Astrocyte (in vitro differentiated cells and primary cell): ENCODE measurements around the gene CERCAM. TPM values are rescaled to one million over a fixed set of nuclear protein-coding genes. Genes with fewer than 3 reads are reported as not detected.

Experiments
- microRNA-seq: library from miRNA; unstranded; fragments of <30 nt; microRNA quantifications from one replicate; pipeline ENCODE4 v1.2.0, GENCODE V29; 2020
- total RNA-seq: library from RNA; stranded (reverse); gene quantifications from 2 replicates; pipeline ENCODE4 v1.2.1, GENCODE V29; 2021

Gene CERCAM
- total RNA-seq, 1 donor from 2014 or later, result 66.1 TPM

Small RNA genes within 50 kb of the gene (microRNA-seq; reads per million reads assigned to microRNA genes)
- gene MIR219B, result not detected

Other genes starting within 250 kb of the CERCAM start
- gene CIZ1, start 229.3 kb upstream of the CERCAM start, total RNA-seq, result 110 and 117 TPM in 2 replicates
- 29.7 and 37.6 TPM in 2 replicates for gene DNM1, start 217.5 kb upstream of the CERCAM start, total RNA-seq
- gene GOLGA2, start 144.8 kb upstream of the CERCAM start, total RNA-seq, result 105 and 117 TPM in 2 replicates
- 29.2 and 30.8 TPM in 2 replicates for gene SWI5, start 144.6 kb upstream of the CERCAM start, total RNA-seq
- 26.6 and 27.9 TPM in 2 replicates for gene TRUB2, start 98.4 kb upstream of the CERCAM start, total RNA-seq
- 31.4 and 31.5 TPM in 2 replicates for gene COQ4, start 98.0 kb upstream of the CERCAM start, total RNA-seq
- 26.1 and 26.9 TPM in 2 replicates for gene SLC27A4, start 80.3 kb upstream of the CERCAM start, total RNA-seq
- gene URM1, start 49.5 kb upstream of the CERCAM start, total RNA-seq, result 50.7 and 51.6 TPM in 2 replicates
- 26.2 and 28.1 TPM in 2 replicates for gene ODF2, start 35.1 kb downstream of the CERCAM start, total RNA-seq
- gene GLE1, start 83.9 kb downstream of the CERCAM start, total RNA-seq, result 15.0 and 17.5 TPM in 2 replicates
- gene SPTAN1, start 131.7 kb downstream of the CERCAM start, total RNA-seq, result 523 and 604 TPM in 2 replicates
- 19.5 and 20.6 TPM in 2 replicates for gene DYNC2I2, start 236.0 kb downstream of the CERCAM start, total RNA-seq